ENCODE results near the gene GNGT2. TPM values are rescaled to one million over a fixed set of nuclear protein-coding genes. Genes with fewer than 3 reads are reported as not detected.
"Not testable (repeated sequence)": the region's sequence is repeated elsewhere in the genome, so short reads cannot be mapped to it uniquely, and the experiment has no call there.

GNGT2 gene
- total RNA-seq, 2 donors from 2014 or later: 23.1 to 27.0 TPM

GRCh38 chr17:49183801-49184200 lies 26.6 kb downstream of the GNGT2 start:
- Mint-ChIP-seq H3K4me1 (peaks cover 4% of the 10 kb centered on the region), H3K4me3 (no peak overlapping the region), H3K27me3 (no peaks in the 10 kb centered on the region), H3K9me3 (peaks cover 3% of the 10 kb centered on the region), H3K27ac (no peak overlapping the region), H3K36me3 (ENCODE audit: low read depth) (no peaks in the 10 kb centered on the region)
- ATAC-seq (replicated peaks): no peak

- no peak overlapping the region for H3K27ac Mint-ChIP-seq
These were observed 27.0 kb downstream of the GNGT2 start for GRCh38 chr17:49183341-49183740.

GRCh38 chr17:49180998-49181635 lies 29.3 kb downstream of the GNGT2 start:
- Mint-ChIP-seq H3K9me3 (peaks cover 2% of the 10 kb centered on the region), H3K27me3 (no peaks in the 10 kb centered on the region), H3K4me1 (peaks cover 4% of the 10 kb centered on the region), H3K36me3 (ENCODE audit: low read depth) (no peaks in the 10 kb centered on the region), H3K27ac (no peak overlapping the region), H3K4me3 (no peak overlapping the region)
- no peak for ATAC-seq (replicated peaks)

More at GRCh38 chr17:49183341-49183740, 27.0 kb downstream of the GNGT2 start:
- H3K4me1 Mint-ChIP-seq: peaks cover 4% of the 10 kb centered on the region
- no peaks in the 10 kb centered on the region for H3K27me3 Mint-ChIP-seq
- H3K36me3 Mint-ChIP-seq (ENCODE audit: low read depth): no peaks in the 10 kb centered on the region
- H3K9me3 Mint-ChIP-seq: peaks cover 3% of the 10 kb centered on the region
- ATAC-seq (replicated peaks): no peak
- H3K4me3 Mint-ChIP-seq: no peak overlapping the region

DNA sequence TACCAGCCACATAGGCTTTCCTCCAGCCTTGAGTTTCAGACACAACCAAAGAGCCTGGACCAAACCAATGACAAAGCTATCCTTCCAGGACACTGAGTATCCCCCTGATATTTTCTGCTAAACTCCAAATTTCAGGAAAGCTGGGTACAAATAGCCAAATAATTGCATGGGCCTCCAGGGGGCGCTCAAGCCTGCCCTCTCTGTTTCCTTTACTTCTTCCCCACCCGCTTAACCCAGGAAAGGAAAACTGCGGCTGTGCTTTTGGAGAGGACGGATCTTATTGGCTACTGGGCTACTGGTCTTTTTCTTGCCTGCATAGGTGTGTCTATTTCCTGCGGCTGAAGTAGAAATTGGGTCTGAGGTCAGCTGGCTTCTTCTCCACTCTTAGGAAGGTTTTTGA lies 30.1 kb downstream of the GNGT2 start:
- Mint-ChIP-seq H3K27me3 (peaks cover 4% of the 10 kb centered on the region), H3K9me3 (peaks cover 8% of the 10 kb centered on the region), H3K4me3 (no peak overlapping the region), H3K27ac (no peak overlapping the region), H3K4me1 (peaks cover 4% of the 10 kb centered on the region), H3K36me3 (ENCODE audit: low read depth) (no peaks in the 10 kb centered on the region)
- peak; percentile 71 for ATAC-seq (replicated peaks)

- H3K4me1 Mint-ChIP-seq; ATAC-seq (replicated peaks); H3K36me3 Mint-ChIP-seq (ENCODE audit: low read depth); H3K27ac Mint-ChIP-seq; H3K4me3 Mint-ChIP-seq: not testable (repeated sequence)
- H3K27me3 Mint-ChIP-seq: peaks cover 29% of the 10 kb centered on the region
- H3K9me3 Mint-ChIP-seq: peaks cover 18% of the 10 kb centered on the region
These were observed 34.4 kb downstream of the GNGT2 start for GRCh38 chr17:49175978-49176377.

- H3K36me3 Mint-ChIP-seq (ENCODE audit: low read depth); H3K27ac Mint-ChIP-seq; ATAC-seq (replicated peaks); H3K4me3 Mint-ChIP-seq; H3K4me1 Mint-ChIP-seq: not testable (repeated sequence)
- Mint-ChIP-seq H3K9me3 (peaks cover 13% of the 10 kb centered on the region), H3K27me3 (peaks cover 66% of the 10 kb centered on the region)
These were observed 39.7 kb downstream of the GNGT2 start for GRCh38 chr17:49170711-49171110.

DNA sequence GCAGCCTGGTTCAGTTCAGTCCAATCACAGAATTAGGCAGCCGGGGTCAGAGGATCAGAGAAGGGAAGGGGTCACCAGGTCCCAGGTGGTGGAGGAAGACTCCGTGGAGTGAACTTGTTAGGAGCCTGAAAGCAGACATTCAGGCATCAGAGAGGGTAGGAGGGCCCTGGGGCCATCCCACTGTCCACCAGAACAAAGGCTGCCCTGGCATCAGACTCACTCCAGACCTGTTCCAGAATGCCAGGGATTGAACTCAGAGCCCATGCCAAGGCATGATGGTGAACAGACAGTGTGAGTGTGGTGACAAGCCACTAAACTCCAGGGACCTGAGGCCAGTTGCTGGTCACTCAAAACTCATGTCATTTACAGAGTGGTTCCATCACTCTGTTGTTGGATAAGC lies 40.2 kb downstream of the GNGT2 start:
- peaks cover 8% of the 10 kb centered on the region for H3K9me3 Mint-ChIP-seq
- peaks cover 66% of the 10 kb centered on the region for H3K27me3 Mint-ChIP-seq
- no peaks in the 10 kb centered on the region for H3K36me3 Mint-ChIP-seq (ENCODE audit: low read depth)
- H3K4me3 Mint-ChIP-seq: no peak overlapping the region
- no peak for ATAC-seq (replicated peaks)
- H3K4me1 Mint-ChIP-seq: no peaks in the 10 kb centered on the region
- no peak overlapping the region for H3K27ac Mint-ChIP-seq

DNA sequence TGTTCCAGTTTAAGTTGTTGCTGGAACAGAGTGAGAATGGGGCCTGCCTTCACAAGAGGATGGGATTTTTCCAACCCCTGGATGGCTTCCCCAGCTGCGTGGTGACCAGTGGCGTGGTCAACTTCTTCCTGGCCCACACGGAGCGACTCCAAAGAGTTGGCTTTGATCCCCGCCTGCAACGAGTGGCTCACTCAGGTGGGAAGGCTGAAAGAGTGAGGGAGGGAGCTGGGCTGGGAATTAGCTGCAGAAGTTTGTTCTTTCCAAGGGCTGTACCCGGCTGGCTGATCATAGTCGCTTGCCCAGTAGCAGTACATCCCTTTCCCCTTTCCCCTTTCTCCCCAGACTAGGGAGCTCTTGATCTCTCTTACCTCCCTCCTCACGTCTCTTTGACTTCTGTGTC lies 41.7 kb downstream of the GNGT2 start:
- Mint-ChIP-seq H3K27me3 (peaks cover 58% of the 10 kb centered on the region), H3K4me3 (no peak overlapping the region), H3K9me3 (peaks cover 2% of the 10 kb centered on the region), H3K27ac (no peak overlapping the region), H3K4me1 (no peaks in the 10 kb centered on the region), H3K36me3 (ENCODE audit: low read depth) (no peaks in the 10 kb centered on the region)
- no peak for ATAC-seq (replicated peaks)

- H3K4me3 Mint-ChIP-seq: no peak overlapping the region
- peaks cover 46% of the 10 kb centered on the region for H3K27me3 Mint-ChIP-seq
- H3K36me3 Mint-ChIP-seq (ENCODE audit: low read depth): no peaks in the 10 kb centered on the region
- no peaks in the 10 kb centered on the region for H3K4me1 Mint-ChIP-seq
- no peak overlapping the region for H3K27ac Mint-ChIP-seq
- H3K9me3 Mint-ChIP-seq: no peaks in the 10 kb centered on the region
- no peak for ATAC-seq (replicated peaks)
These were observed 45.2 kb downstream of the GNGT2 start for GRCh38 chr17:49165143-49165542.

- Mint-ChIP-seq H3K4me1 (no peaks in the 10 kb centered on the region), H3K27me3 (peaks cover 42% of the 10 kb centered on the region), H3K36me3 (ENCODE audit: low read depth) (no peaks in the 10 kb centered on the region), H3K4me3 (no peak overlapping the region), H3K9me3 (no peaks in the 10 kb centered on the region), H3K27ac (no peak overlapping the region)
- no peak for ATAC-seq (replicated peaks)
These were observed 47.5 kb downstream of the GNGT2 start for GRCh38 chr17:49162866-49163265.

DNA sequence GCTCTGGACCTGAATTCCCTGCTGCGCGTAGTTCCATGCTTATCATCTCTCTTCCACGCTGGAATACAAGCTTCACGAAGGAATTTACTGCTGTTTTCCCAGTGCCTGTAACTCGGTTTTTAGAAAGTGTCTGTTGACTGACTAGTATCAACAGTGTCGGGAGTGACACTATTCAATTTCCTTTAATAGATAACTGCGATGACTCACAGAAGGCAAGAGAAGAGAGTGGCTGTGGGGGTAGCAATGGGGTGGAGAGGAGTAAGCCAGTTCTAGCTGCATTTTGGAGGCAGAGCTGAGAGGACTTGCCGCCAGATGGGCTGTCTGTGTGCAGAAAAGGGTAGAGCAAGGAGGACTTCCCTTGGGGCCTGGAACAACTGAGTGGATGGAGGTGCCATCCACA lies 52.6 kb downstream of the GNGT2 start:
- H3K4me3 Mint-ChIP-seq: no peak overlapping the region
- H3K36me3 Mint-ChIP-seq (ENCODE audit: low read depth): no peaks in the 10 kb centered on the region
- no peaks in the 10 kb centered on the region for H3K4me1 Mint-ChIP-seq
- H3K27ac Mint-ChIP-seq: no peak overlapping the region
- no peak for ATAC-seq (replicated peaks)
- H3K9me3 Mint-ChIP-seq: no peaks in the 10 kb centered on the region
- peaks cover 31% of the 10 kb centered on the region for H3K27me3 Mint-ChIP-seq

DNA sequence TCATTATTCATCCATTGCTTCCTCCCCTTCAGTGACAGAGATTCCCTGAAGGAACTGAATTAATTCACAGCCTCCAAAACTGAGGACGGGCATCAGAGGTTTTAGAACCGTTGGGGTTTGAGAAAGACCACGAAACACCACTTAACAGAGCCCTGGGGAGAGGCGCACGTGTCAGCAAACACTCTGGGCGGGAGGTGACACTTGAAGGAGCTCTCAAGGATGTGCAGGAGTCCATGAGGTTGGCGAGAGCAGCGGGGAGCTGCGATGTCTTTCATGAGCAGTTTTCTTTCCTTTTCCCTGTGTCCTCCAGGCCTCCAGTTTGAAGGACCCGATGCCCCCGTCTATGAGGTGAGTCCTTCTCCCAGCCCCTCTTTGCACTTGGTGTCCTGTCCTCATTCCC lies 54.1 kb downstream of the GNGT2 start:
- Mint-ChIP-seq H3K27ac (no peak overlapping the region), H3K36me3 (ENCODE audit: low read depth) (no peaks in the 10 kb centered on the region), H3K27me3 (peaks cover 31% of the 10 kb centered on the region), H3K9me3 (no peaks in the 10 kb centered on the region), H3K4me1 (no peaks in the 10 kb centered on the region), H3K4me3 (no peak overlapping the region)
- no peak for ATAC-seq (replicated peaks)

Other genes with a start within 250 kb of the GNGT2 start
- gene GIP, start 242.0 kb downstream of the GNGT2 start, total RNA-seq: not detected
- gene IGF2BP1, start 213.2 kb downstream of the GNGT2 start, total RNA-seq: under 1 TPM in 1 of 2 donors, not detected in 1; 0.63 TPM
- under 1 TPM; 0.02 to 0.05 TPM for gene B4GALNT2, start 77.8 kb downstream of the GNGT2 start, total RNA-seq
- 10 to 100 TPM; 23.5 to 36.1 TPM for gene ABI3, start 133 bp upstream of the GNGT2 start, total RNA-seq
- not detected for gene PHOSPHO1, start 20.2 kb upstream of the GNGT2 start, total RNA-seq
- gene ZNF652, start 151.7 kb upstream of the GNGT2 start, total RNA-seq: 10 to 100 TPM; 10.7 to 13.1 TPM
- gene PHB1, start 204.3 kb upstream of the GNGT2 start, total RNA-seq: 100 to 1,000 TPM; 122 to 332 TPM